HEK293T (cell line): ENCODE results near the gene MRPS2.

Experiments used
- CTBP1 ChIP-seq: fragments of 450-650 bp; IDR thresholded peaks from 2 replicates; pipeline ENCODE4 v1.6.1; 2016; ENCODE audit warnings: borderline replicate concordance
- HDGF ChIP-seq: fragments of 450-650 bp; IDR thresholded peaks from 2 replicates; pipeline ENCODE4 v1.6.1; 2017; ENCODE audit warnings: antibody characterized with exemption, borderline replicate concordance
- SUZ12 ChIP-seq: fragments of 450-650 bp; IDR thresholded peaks from 2 replicates; pipeline ENCODE4 v1.6.1; 2016; ENCODE audit warnings: mild to moderate bottlenecking

- TF ChIP-seq CTBP1 = no peak
- TF ChIP-seq HDGF = no peak
- TF ChIP-seq SUZ12 = no peak
Observed at GRCh38 chr9:135552021-135552697, 51.7 kb downstream of the MRPS2 start.
